ENCODE results near the gene SMARCE1.

- TF ChIP-seq CTCF (IDR thresholded peaks at IDR 0.05) (no peak), RCOR1 (IDR thresholded peaks at IDR 0.05; ENCODE audit: low read depth, low read length) (no peak), JUNB (IDR thresholded peaks at IDR 0.05) (no peak), POLR2A (IDR thresholded peaks at IDR 0.05; ENCODE audit: low read length) (no peak), POLR2AphosphoS2 (conservative IDR thresholded peaks at IDR 0.05; ENCODE audit: low read length) (no peak), SREBF2 (IDR thresholded peaks at IDR 0.05) (no peak), ATOH8 (CRISPR knock-in tag; IDR thresholded peaks at IDR 0.05; ENCODE audit: low read depth) (no peak)
- TF ChIP-seq, protein P1, sequence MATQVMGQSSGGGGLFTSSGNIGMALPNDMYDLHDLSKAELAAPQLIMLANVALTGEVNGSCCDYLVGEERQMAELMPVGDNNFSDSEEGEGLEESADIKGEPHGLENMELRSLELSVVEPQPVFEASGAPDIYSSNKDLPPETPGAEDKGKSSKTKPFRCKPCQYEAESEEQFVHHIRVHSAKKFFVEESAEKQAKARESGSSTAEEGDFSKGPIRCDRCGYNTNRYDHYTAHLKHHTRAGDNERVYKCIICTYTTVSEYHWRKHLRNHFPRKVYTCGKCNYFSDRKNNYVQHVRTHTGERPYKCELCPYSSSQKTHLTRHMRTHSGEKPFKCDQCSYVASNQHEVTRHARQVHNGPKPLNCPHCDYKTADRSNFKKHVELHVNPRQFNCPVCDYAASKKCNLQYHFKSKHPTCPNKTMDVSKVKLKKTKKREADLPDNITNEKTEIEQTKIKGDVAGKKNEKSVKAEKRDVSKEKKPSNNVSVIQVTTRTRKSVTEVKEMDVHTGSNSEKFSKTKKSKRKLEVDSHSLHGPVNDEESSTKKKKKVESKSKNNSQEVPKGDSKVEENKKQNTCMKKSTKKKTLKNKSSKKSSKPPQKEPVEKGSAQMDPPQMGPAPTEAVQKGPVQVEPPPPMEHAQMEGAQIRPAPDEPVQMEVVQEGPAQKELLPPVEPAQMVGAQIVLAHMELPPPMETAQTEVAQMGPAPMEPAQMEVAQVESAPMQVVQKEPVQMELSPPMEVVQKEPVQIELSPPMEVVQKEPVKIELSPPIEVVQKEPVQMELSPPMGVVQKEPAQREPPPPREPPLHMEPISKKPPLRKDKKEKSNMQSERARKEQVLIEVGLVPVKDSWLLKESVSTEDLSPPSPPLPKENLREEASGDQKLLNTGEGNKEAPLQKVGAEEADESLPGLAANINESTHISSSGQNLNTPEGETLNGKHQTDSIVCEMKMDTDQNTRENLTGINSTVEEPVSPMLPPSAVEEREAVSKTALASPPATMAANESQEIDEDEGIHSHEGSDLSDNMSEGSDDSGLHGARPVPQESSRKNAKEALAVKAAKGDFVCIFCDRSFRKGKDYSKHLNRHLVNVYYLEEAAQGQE (IDR thresholded peaks at IDR 0.05) = no peak
- TF ChIP-seq, protein P2, sequence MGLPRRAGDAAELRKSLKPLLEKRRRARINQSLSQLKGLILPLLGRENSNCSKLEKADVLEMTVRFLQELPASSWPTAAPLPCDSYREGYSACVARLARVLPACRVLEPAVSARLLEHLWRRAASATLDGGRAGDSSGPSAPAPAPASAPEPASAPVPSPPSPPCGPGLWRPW (IDR thresholded peaks at IDR 0.05) = no peak
These were observed 25.1 kb downstream of the SMARCE1 start for GRCh38 chr17:40622509-40622928.
